Osteocyte (in vitro differentiated cells): ENCODE results near the gene INPP4B. TPM values are rescaled to one million over a fixed set of nuclear protein-coding genes. Genes with fewer than 3 reads are reported as not detected.

ENCODE experiments used
- DNase-seq: peaks from one replicate; pipeline ENCODE4 v3.0.0; 2021; ENCODE audit warnings: mixed read lengths; ENCODE audit not compliant: unreplicated experiment; ENCODE audit errors: extremely low spot score
- H3K27ac Mint-ChIP-seq: one replicate; pipeline ENCODE4 v1.8.0; 2021; ENCODE audit warnings: mild to moderate bottlenecking, mixed read lengths; ENCODE audit not compliant: unreplicated experiment
- H3K27me3 Mint-ChIP-seq: one replicate; pipeline ENCODE4 v1.8.0; 2021; ENCODE audit warnings: mixed read lengths; ENCODE audit not compliant: unreplicated experiment
- H3K36me3 Mint-ChIP-seq: one replicate; pipeline ENCODE4 v1.8.0; 2021; ENCODE audit warnings: mixed read lengths; ENCODE audit not compliant: unreplicated experiment
- H3K4me1 Mint-ChIP-seq: one replicate; pipeline ENCODE4 v1.8.0; 2021; ENCODE audit warnings: mixed read lengths; ENCODE audit not compliant: unreplicated experiment
- H3K4me3 Mint-ChIP-seq: one replicate; pipeline ENCODE4 v1.8.0; 2021; ENCODE audit warnings: mild to moderate bottlenecking, moderate library complexity, mixed read lengths; ENCODE audit not compliant: unreplicated experiment
- H3K9me3 Mint-ChIP-seq: one replicate; pipeline ENCODE4 v1.8.0; 2021; ENCODE audit warnings: mixed read lengths; ENCODE audit not compliant: unreplicated experiment
- CTCF ChIP-seq: fragments of 200-600 bp; sonication (generic); IDR thresholded peaks from 2 replicates; pipeline ENCODE4 v1.5.0; 2021; ENCODE audit warnings: antibody characterized with exemption, mild to moderate bottlenecking, moderate library complexity
- total RNA-seq: library from RNA; stranded (reverse); gene quantifications from 2 replicates; pipeline ENCODE4 v1.2.1, GENCODE V29; 2021

The INPP4B gene
- total RNA-seq, 1 donor from 2014 or later, result 10.9 TPM

- H3K36me3 Mint-ChIP-seq, result peaks cover 4% of the 10 kb centered on the region
- TF ChIP-seq CTCF, result no peak
- H3K27me3 Mint-ChIP-seq, result no peaks in the 10 kb centered on the region
- H3K9me3 Mint-ChIP-seq, result no peaks in the 10 kb centered on the region
- no peak overlapping the region for H3K4me3 Mint-ChIP-seq
- H3K4me1 Mint-ChIP-seq, result no peaks in the 10 kb centered on the region
- H3K27ac Mint-ChIP-seq, result no peak overlapping the region
- DNase-seq, result no peak
Observed at GRCh38 chr4:142297313-142297712, 548.8 kb downstream of the INPP4B start.

GRCh38 chr4:142293536-142293935 is 552.6 kb downstream of the INPP4B start:
- H3K4me3 Mint-ChIP-seq, result no peak overlapping the region
- TF ChIP-seq CTCF, result no peak
- H3K36me3 Mint-ChIP-seq, result peaks cover 5% of the 10 kb centered on the region

GRCh38 chr4:142292231-142292630 is 553.9 kb downstream of the INPP4B start:
- H3K36me3 Mint-ChIP-seq, result peaks cover 5% of the 10 kb centered on the region
- no peaks in the 10 kb centered on the region for H3K27me3 Mint-ChIP-seq
- H3K9me3 Mint-ChIP-seq, result peaks cover 4% of the 10 kb centered on the region
- no peak overlapping the region for H3K4me3 Mint-ChIP-seq
- no peak for DNase-seq
- H3K27ac Mint-ChIP-seq, result no peak overlapping the region
- no peak for TF ChIP-seq CTCF
- no peaks in the 10 kb centered on the region for H3K4me1 Mint-ChIP-seq

More at GRCh38 chr4:142293536-142293935, 552.6 kb downstream of the INPP4B start:
- Mint-ChIP-seq H3K27me3 (no peaks in the 10 kb centered on the region), H3K9me3 (peaks cover 4% of the 10 kb centered on the region), H3K4me1 (no peaks in the 10 kb centered on the region), H3K27ac (no peak overlapping the region)
- DNase-seq, result no peak

GRCh38 chr4:142291299-142292050 is 554.6 kb downstream of the INPP4B start:
- no peak for DNase-seq
- Mint-ChIP-seq H3K27ac (no peak overlapping the region), H3K4me3 (no peak overlapping the region), H3K27me3 (no peaks in the 10 kb centered on the region), H3K36me3 (peaks cover 5% of the 10 kb centered on the region), H3K4me1 (no peaks in the 10 kb centered on the region), H3K9me3 (peaks cover 4% of the 10 kb centered on the region)
- TF ChIP-seq CTCF, result no peak

GRCh38 chr4:142287371-142287770 is 558.7 kb downstream of the INPP4B start:
- peaks cover 3% of the 10 kb centered on the region for H3K36me3 Mint-ChIP-seq
- no peak for DNase-seq
- no peaks in the 10 kb centered on the region for H3K27me3 Mint-ChIP-seq
- no peak for TF ChIP-seq CTCF
- no peaks in the 10 kb centered on the region for H3K4me1 Mint-ChIP-seq
- no peak overlapping the region for H3K4me3 Mint-ChIP-seq
- H3K27ac Mint-ChIP-seq, result no peak overlapping the region
- H3K9me3 Mint-ChIP-seq, result peaks cover 4% of the 10 kb centered on the region
